Activated CD4-positive, alpha-beta T cell treated with anti-CD3 and anti-CD28 coated beads for 4 hours (primary cell): ENCODE results near the gene FIBCD1.

Source experiments
- DNase-seq, 2 donors: peaks; one replicate each; pipeline ENCODE4 v3.0.0-alpha.2; 2020

Gene FIBCD1

DNA sequence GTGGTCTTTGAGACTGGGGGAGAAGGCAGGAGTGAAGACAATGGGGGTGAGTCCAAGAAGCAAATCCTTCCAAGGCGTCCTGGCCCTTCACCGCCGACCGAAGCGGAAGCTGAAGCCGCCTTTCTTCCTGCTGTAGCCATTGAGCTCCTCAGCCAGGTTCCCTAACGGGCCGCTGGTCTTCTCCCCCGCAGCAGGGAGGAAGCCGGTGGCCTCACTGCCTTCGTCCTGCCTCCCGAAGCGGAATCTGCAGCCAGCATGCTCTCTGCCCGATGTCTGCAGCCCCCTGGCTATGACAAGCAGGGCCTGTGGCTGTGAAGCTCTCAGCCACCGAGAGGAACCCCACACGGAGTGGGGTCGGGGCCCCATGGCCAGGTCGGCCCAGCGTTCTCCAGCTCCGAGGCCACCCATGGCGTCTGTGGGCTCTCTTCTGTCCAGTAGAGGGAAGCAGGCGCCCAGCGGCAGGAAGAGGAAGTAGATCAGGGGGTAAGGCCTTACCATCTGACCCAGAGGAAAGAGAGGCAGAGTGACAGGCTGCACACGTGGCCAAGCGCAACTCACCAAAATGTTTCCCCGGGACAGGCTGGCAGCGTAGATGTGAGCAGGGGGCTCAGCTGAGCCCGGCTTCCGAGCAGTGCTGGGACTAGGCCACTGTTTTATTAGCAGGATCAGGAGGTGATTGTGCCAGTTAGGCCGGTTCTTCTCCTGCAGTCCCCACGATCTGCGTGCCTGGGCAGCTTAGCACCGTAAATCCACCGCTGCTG lies 45.5 kb downstream of the FIBCD1 start:
- DNase-seq = no peak

DNA sequence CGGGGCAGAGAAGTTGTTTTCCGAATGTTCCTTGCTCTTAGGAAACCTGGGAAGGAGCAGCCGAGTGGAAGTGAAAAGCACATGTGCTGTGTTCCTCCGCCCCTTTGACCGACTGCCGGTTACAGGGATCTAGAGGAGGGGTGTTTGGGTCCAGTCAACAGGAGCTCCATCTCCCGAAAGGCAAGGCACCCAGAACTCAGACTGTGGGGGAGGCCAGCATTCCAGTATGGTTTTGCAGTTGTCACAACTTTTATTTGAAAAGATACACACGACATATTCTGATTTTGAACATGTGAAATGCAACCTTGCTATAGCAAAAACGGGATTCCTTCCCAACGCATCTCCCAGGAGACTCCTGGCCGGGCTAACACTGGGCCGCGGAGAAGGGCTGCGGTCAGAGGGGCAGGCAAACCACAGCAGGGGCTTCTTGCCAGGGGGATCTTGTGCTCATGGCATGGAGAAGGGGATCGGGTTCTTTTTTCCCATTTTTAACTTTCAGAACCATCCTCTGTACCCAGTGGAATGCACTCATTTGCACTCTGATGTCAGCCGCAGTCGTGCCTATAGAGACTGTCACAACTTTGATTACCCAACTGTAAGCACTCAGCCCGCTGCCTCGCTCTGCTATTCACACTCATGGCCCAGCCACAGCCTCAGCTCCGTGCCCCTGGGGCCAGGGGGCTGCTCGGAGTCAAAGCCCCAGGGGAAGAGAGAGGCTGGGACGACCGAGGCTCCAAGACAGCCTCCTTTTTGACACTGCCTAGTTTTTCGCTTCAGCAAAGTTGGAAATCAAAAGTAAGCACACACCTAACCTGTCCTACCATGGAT lies 46.4 kb downstream of the FIBCD1 start:
- DNase-seq = no peak

DNA sequence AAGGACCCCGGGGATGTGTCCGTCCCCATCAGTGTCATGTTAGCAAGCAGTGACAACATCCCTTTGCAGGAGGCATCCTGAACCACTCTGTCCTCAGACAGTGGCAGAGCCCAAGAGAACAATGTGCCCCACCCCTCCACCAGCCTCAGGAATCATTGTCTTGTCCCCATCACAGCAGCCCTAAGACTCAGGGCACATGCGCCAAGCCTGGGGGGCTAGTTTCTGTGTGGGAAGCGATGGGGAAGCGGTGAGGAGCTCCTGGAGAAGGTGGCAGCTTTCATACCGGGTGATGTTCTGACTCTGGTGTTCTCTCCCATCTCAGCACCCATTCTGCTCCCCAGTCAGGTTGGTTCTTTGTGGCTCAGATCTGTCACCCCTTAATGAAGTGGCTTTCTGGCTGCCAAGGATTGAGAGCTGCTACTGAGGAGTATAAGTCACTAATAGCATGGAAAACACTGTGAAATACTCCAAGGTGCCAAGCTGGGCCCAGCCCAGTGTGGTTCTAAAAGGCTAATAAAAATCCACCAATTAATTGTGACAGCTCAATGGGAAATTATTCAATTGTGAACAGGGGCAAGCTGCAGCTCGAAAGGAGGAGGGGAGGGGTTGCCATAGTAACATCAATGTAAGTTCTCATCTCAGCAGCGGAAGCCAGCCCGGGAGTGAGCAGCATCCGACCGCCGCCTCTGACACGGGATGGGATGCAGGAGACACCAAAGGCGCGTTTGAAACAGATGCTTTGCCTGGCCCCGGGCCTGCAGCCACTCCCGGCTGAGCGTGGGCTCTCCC lies 47.2 kb downstream of the FIBCD1 start:
- DNase-seq = no peak

DNA sequence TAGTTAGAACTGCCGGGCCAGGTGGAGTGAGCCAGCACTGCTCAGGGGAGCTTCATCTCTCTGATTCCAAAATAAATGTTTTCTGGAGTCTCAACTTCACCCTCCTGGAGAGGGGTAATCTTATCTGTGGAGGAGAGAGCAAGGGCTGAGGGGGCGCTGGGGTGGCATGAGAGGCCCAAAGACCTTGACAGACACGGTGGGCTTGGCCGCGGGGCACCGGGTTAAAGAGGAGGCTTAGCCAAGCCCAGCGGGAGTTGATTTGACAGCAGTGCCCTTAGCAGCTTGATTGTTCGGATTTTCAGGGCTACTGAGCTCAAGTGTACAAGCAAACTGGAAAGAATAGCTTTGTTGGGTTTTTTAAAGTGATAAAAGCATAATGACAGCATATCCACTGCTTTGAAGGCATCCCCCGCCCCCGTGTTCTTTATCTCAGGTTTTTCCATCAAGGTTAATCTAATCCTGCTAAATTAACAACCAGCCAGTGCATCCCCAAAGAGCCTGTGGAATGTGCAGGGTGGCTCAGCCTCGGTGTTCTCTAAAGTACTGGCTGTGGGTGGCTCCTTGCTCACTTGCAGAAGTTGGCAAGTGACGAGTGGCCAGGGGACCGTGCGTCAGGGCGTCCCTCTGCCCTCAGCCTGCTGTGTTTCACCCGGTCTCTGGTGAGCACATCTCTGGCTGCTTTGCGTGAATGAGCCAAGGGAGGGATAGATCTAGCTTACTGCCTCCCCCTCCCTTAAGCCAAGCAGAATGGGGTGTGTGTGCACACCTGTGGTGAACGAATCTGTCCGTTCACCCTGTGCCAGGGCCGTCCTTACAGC lies 48.0 kb downstream of the FIBCD1 start:
- DNase-seq = no peak

DNA sequence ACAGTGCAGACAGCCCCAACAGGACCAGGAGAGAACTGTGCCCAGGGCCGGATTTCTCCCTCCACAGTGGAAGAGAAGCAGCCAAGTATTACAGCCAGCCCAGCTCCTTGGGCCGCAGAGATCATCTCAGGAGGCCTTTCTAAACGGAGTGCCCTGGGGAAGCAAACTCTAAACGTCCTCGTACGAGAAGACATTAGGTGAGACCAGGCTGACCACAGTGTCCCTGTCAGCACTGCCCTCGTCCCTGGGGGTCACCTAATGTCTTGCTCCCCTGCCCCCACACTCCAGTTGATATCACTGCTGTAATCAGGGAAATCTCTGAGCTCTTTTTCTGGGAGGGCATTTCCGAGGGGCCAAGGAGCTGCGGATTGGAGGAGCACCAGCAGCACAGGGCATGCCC lies 48.9 kb downstream of the FIBCD1 start:
- DNase-seq = no peak

DNA sequence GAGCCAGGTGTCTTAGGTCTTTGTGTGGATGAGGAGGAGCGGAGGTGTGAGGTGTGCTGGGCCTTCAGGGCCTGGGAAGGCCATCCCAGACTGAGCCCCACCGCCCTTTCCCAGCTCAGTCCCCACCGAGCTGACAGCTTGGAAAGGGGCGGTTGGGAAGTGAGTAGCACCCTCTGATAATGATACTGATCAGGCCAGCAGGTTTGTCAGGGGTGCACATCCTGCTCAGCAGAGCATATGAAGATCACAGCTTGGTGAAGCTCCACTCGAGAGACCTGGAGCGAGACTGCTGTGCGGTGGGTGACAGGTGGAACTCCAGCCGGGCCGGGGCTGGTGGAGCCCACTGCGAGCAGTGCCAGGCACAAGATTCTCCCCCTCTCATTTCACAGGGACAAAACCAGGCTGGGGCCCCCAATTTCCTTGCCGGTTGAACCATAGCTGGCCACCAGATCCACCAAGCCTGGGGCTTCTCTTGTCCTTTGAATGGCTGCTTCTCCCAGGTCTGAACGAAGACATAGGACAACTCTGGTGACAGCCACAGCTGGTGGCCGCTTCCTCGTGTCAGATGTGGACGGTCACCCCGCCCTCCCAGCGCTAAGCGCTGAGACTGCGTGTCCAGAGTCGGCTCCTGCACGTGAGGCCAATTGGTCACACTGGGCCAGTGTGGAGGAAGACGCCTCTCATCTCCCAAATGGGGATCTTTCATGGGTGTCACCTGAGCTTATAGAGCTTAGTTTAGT lies 50.7 kb downstream of the FIBCD1 start:
- DNase-seq = no peak

DNA sequence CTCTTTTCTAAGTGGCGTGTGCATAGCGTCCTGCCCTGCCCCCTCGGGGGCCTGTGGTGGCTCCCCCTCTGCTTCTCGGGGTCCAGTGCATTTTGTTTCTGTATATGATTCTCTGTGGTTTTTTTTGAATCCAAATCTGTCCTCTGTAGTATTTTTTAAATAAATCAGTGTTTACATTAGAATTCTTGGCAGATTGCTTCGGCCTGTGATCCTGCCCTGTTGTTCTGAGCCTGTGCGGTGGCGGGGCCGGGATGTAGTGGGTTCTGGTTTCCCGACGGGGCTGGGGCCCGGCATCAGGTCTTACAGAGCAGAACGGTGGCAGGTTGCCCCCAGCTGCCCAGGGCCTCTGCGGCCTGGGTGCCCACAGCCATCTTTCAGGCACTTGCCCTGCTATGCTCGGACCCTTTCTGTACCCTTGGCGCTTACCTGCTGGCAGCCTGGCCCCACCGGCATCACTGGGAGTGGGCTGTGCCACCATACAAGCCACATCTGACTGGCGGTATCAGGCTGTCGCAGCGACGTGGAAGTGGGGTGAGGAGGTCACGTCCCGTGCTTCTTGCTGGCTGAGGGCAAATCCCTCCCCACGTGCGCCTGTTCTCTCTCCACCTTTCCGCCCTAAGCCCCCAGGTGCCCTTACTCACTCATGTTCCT lies 51.4 kb downstream of the FIBCD1 start:
- no peak for DNase-seq

DNA sequence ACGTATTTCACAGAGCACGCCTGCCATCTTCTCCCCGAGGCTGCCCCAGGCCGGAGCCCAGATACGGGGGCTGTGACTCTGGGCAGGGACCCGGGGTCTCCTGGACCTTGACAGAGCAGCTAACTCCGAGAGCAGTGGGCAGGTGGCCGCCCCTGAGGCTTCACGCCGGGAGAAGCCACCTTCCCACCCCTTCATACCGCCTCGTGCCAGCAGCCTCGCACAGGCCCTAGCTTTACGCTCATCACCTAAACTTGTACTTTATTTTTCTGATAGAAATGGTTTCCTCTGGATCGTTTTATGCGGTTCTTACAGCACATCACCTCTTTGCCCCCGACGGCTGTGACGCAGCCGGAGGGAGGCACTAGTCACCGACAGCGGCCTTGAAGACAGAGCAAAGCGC lies 52.1 kb downstream of the FIBCD1 start:
- no peak for DNase-seq

DNA sequence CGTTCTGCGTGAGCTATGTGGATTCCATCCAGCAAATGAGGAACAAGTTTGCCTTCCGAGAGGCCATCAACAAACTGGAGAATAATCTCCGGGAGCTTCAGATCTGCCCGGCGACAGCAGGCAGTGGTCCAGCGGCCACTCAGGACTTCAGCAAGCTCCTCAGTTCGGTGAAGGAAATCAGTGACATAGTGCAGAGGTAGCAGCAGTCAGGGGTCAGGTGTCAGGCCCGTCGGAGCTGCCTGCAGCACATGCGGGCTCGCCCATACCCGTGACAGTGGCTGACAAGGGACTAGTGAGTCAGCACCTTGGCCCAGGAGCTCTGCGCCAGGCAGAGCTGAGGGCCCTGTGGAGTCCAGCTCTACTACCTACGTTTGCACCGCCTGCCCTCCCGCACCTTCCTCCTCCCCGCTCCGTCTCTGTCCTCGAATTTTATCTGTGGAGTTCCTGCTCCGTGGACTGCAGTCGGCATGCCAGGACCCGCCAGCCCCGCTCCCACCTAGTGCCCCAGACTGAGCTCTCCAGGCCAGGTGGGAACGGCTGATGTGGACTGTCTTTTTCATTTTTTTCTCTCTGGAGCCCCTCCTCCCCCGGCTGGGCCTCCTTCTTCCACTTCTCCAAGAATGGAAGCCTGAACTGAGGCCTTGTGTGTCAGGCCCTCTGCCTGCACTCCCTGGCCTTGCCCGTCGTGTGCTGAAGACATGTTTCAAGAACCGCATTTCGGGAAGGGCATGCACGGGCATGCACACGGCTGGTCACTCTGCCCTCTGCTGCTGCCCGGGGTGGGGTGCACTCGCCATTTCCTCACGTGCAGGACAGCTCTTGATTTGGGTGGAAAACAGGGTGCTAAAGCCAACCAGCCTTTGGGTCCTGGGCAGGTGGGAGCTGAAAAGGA lies 53.3 kb downstream of the FIBCD1 start:
- no peak for DNase-seq

DNA sequence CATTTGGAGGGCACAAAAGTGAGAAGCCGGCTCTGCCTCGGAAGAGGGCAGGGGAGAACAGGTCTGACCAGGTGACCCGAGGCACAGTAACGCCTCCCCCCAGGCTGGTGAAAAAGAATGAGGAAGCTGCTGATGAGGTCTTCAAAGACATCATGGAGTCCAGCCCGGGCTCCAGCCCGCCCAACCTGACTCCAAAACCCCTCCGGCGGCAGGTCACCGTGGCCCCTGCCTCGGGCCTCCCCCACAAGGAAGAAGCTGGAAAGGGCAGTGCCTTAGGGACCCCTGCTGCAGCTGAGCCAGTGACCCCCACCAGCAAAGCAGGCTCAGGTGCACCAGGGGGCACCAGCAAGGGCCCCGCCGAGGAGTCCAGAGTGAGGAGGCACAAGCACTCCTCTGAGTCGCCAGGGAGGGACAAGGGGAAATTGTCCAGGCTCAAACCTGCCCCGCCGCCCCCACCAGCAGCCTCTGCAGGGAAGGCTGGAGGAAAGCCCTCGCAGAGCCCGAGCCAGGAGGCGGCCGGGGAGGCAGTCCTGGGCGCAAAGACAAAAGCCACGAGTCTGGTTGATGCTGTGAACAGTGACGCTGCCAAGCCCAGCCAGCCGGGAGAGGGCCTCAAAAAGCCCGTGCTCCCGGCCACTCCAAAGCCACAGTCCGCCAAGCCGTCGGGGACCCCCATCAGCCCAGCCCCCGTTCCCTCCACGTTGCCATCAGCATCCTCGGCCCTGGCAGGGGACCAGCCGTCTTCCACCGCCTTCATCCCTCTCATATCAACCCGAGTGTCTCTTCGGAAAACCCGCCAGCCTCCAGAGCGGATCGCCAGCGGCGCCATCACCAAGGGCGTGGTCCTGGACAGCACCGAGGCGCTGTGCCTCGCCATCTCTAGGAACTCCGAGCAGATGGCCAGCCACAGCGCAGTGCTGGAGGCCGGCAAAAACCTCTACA lies 54.2 kb downstream of the FIBCD1 start:
- no peak for DNase-seq

DNA sequence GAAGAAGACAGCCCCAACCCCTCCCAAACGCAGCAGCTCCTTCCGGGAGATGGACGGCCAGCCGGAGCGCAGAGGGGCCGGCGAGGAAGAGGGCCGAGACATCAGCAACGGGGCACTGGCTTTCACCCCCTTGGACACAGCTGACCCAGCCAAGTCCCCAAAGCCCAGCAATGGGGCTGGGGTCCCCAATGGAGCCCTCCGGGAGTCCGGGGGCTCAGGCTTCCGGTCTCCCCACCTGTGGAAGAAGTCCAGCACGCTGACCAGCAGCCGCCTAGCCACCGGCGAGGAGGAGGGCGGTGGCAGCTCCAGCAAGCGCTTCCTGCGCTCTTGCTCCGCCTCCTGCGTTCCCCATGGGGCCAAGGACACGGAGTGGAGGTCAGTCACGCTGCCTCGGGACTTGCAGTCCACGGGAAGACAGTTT lies 54.9 kb downstream of the FIBCD1 start:
- DNase-seq = no peak

DNA sequence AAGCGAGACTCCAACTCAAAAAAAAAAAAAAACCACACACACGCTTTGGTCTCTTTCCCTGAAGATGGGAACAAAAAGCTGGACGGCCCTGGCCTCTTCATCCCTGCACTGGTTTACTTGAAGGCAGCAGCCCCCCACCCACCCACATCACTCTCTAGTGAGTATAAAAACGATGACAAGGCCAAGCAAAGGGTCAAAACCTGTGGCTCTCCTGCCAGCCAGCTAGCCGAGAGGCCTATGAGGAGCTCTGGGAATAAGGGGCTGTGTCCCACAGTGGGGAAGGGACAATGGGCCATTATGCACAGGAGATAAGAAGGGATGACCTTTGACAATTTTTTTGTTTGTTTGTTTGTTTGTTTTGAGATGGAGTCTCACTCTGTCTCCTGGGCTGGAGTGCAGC lies 55.6 kb downstream of the FIBCD1 start:
- DNase-seq = no peak

DNA sequence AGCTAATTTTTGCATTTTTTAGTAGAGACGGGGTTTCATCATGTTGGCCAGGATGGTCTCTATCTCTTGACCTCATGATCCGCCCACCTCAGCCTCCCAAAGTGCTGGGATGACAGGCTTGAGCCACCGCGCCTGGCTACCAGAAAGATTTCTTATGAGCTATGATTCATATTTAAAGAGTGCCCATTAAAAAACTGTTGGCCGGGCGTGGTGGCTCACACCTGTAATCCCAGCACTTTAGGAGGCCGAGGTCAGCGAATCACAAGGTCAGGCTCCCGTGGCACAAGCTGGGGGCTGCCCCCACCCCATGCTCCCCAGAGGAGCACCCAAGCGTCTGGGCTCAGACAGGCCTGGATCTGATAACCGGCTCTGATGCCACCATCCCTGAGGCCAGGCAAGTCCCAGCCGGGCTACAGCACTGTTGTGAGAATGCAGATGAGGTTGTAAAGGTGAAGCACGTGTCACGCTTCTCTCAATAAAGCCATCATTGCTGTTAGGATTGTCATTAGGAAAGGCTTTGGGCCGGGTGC lies 56.3 kb downstream of the FIBCD1 start:
- DNase-seq = no peak

DNA sequence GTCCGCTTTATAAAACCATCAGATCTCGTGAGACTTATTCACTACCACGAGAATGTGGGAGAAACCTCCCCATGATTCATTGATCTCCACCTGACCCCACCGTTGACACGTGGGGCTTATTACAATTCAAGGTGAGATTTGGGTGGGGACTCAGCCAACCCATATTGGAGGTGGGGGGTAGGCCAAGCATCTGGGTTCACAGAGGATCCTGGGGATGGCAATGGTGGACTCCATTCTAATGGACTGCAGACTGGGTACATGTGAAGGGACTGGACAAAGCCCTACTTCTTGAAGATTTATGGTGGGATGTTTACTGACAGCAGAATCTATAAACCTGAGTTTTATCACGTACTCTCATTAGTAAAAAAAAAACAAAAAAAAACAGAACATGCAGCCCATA lies 57.5 kb downstream of the FIBCD1 start:
- DNase-seq = no peak

DNA sequence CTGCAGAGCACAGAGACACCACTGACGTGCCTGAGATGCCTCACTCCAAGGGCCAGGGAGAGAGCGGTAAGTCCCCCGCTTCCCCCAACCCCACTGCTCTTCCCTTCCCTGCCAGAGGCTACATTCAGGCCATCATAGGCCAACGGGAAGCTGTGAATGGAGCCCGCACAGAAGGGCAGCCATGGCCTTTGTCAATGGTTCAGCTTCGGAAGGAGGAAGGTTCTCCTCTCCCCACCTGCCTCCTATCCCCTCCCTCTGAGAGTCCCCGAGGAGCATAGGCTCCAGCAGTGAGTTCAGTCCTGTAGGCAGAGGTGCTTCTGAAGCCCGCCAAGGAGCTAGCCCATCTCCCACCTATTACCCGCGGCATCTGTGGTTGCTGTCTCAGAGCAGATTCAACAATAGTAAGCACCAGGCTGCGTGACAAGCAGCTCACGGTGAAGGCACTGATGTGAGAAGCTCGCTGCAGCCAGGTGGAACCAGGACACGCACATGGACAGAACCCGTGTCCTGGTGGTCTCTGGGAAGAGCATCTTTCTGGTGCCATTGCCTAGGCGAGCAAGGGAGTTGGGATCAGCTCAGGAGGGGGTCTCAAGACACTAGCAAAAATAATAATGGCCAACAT lies 58.3 kb downstream of the FIBCD1 start:
- DNase-seq = no peak

DNA sequence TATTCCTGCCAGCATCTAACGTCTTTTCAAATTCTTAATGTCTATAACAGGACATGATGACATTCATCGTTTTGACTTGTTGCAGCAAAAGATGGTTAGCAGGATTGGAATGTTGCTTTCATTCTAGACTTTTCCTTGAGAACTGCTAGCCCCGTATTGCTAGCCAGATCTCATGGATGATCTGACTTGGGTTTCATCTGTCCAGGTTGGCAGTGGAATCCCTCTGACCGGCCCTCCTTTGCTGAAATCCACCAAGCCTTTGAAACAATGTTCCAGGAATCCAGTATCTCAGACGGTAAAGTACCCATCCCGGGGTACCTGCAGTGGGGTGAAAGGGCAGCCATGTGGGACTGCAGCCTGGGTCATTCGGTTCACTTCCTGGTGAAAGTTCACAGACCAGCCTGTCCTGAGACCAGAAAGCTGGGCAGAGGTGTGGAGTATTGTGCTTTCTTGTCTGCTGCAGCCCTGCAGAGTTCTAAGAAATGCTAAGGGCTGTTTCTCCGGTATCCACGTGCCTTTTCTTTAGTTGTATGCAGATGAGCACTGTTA lies 59.1 kb downstream of the FIBCD1 start:
- no peak for DNase-seq

DNA sequence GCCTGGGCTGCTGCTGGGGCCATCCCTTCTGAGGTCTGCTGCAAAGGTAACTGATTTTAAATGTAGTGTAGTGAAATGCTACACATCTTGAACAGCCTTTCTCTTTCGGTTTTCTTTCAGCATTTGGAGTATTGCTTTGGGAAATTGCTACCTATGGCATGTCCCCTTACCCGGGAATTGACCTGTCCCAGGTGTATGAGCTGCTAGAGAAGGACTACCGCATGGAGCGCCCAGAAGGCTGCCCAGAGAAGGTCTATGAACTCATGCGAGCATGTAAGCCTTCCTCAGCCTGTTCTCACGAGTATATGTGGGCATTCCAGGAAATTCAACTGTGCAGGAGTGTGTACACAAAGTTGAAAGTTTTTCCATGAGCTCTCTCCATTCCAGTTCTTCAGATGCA lies 60.8 kb downstream of the FIBCD1 start:
- DNase-seq = no peak

DNA sequence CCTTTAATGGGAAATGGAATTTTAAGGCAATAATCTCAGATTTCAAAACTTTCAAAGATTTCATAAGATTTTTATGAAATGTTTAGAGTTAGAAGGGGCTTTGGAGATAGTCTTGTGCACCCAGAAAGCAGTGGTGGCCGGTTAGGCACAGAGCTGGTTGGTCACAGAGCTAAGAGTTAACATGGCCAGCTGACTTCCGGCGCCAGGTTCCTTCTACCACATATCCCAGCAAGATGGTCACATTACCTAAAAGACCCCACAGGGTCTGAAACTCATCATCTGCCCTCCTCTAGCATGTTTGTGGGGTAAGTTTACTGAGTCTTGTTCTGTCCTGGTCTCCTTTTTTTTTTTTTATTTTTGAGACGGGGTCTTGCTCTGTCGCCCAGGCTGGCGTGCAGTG lies 61.7 kb downstream of the FIBCD1 start:
- DNase-seq = no peak
